CD4-positive, alpha-beta T cell treated with Interleukin-21 for 1 hour (primary cell): ENCODE data around the gene DMD.
"Not testable (repeated sequence)": the region's sequence is repeated elsewhere in the genome, so short reads cannot be mapped to it uniquely, and the experiment has no call there.

ENCODE experiments used
- DNase-seq: peaks from one replicate; pipeline ENCODE4 v3.0.0-alpha.2; 2020

Gene DMD

DNA sequence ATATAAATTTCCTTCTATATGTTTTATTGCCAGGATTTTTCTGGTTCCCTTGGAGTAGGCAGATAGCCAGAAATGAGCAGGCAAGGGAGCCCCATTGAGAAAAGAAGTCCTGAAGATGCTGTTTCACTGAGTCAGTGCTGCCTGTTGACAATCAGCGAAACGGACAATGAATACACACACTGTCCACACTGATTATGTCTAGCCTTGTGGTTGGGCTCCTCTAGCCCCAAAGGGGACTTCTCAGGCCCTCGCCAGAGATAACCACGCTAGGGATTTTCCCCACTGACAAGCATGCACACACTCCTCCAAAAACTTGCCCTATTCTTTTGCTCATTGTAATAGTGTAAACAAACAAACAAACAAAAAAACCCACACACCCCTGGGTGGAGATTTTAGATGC lies 369.3 kb downstream of the DMD start:
- no peak for DNase-seq

- DNase-seq, result no peak
These were observed 371.6 kb downstream of the DMD start for GRCh38 chrX:32839781-32840180.

DNA sequence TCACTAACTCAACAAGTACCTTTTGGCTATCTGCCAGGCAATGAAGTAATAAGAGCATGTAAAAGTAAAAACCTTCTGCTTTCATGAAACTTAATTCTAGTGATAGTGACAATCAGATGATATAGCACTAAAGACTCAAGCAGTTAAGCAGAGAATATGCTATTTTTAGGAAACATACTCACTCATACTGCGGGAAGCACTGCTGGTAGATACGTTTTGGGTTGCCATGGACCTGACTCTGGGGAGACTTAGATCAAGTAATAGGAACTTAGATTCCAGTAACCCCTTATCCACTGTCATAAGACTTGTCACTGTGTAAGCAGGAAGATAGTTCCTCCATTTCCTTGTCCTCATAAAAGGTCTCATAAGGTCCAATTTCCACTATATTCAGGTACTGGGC lies 386.3 kb downstream of the DMD start:
- no peak for DNase-seq

DNA sequence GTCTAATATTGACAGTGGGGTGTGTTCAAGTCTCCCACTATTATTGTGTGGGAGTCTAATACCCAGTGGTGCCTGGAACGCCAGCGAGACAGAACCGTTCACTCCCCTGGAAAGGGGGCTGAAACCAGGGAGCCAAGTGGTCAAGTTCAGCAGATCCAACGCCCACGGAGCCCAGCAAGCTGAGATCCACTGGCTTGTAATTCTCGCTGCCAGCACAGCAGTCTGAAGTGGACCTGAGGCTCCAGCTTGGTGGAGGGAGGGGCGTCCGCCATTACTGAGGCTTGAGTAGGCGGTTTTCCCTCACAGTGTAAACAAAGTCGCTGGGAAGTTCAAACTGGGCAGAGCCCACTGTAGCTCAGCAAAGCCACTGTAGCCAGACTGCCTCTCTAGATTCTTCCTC lies 407.3 kb downstream of the DMD start:
- no peak for DNase-seq

DNA sequence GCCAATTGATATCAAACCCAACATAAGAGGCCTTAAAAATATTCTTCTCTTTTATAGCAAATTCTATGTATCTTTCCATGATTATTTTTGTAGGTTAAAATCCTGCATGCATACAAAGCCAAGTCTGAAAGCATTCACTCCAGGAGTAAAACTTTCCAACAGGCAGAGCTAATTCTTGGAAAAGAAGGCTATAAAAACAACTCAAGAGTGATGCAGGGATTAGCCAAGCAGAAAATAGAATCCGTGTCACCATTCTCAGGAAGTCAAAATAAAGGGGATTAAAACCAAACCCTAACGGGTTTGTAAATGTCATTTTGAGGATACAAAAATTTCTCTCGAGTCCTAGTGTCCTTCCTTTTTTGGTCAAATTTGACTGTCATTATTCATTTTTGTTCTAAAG lies 412.4 kb downstream of the DMD start:
- no peak for DNase-seq

DNA sequence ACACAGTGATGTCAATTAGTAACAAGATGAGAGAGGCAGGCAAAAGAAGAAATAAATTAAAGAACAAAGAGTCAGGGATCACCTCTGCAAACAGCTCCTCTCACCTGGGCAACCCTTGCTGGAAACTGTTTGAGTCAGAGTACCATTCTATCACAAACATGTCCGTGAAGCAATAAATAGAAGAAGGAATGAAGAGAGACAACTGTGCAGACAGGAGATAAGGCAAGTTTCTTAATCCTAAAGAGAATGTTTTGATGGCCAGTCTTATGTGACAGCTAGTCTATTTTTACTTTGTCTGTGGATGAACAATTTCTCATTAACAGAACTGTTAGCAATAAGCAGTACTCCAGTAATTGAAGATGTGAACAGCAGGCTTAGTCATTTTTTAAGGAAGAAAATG lies 422.4 kb downstream of the DMD start:
- DNase-seq, result no peak

DNA sequence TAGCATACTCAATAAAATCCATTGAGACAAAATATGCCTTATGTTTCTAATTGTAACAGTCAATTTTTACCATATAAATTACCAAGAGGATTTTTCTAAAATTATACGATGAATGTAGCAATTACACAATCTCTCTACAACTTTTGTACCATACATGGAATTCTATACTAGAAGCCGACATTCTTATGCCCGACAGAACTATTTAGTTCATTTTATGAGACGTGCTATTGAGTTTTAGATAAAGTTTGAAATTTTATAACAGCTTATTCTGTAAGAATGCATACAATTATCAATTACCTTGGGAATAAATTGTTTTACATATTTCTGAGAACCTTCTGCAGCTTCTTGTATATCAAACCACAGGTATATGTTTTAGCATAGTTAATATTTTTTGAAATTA lies 431.2 kb downstream of the DMD start:
- DNase-seq, result no peak

- DNase-seq, result no peak
These were observed 432.4 kb downstream of the DMD start for GRCh38 chrX:32778965-32779364.

- DNase-seq, result no peak
These were observed 436.4 kb downstream of the DMD start for GRCh38 chrX:32774966-32775365.

DNA sequence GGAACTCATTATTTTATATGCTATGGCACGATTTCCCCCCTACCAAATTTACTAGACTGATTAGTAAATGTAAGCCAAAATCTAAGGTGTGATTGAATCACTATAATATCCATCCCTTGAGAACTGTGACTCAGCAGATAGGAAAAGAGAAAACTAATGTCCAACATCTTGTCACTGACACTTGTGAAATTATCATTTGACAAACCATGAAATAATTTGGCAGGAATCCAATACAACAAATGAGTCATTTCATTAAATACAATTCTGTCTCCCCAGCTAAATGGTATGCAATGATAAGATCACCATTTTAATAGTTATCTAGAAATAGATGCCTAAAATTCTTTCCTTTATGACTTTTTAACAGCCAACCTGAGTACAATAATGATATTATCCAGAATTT lies 462.3 kb downstream of the DMD start:
- DNase-seq, result no peak

GRCh38 chrX:32745323-32745722 lies 466.0 kb downstream of the DMD start:
- DNase-seq, result no peak

DNA sequence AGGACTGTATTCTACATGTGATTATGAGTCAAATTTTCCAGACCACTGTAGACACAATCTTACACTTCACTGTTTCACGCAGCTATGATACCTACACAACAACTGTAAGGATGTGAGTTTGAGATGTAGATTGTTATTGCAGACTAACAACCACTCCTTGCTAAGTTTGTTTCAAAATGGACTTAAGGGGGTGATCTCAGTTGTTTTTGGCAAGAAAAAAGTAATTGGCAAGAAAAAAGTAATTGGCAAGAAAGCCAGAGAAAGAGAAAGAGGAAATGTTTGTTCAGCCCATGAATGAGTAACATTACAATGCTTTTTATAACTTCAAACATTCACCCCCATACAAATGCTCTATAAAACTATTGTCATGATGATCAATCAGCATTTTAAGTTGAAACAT lies 466.4 kb downstream of the DMD start:
- no peak for DNase-seq

DNA sequence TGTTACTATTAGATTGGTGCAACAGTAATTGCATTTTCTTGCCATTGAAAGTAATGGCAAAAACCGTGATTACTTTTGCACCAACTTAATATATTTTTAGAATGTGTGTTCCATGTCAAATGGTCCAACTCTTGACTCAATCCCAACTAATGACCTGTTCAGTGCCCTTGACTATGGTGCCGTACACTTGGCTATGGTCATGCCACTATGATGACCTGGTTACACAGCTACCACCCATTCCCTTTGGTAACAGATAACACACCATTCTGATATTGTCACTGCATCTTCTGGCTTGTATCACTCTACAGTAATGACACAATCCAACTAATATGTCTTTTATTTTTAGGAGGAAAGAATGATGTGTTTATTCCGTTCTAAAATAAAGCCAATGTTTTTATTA lies 469.4 kb downstream of the DMD start:
- DNase-seq, result no peak

- no peak for DNase-seq
These were observed 502.8 kb downstream of the DMD start for GRCh38 chrX:32708542-32708941.

- not testable (repeated sequence) for DNase-seq
These were observed 506.0 kb downstream of the DMD start for GRCh38 chrX:32705385-32705784.

GRCh38 chrX:32687379-32687778 lies 524.0 kb downstream of the DMD start:
- no peak for DNase-seq

GRCh38 chrX:32678487-32678886 lies 532.9 kb downstream of the DMD start:
- no peak for DNase-seq

DNA sequence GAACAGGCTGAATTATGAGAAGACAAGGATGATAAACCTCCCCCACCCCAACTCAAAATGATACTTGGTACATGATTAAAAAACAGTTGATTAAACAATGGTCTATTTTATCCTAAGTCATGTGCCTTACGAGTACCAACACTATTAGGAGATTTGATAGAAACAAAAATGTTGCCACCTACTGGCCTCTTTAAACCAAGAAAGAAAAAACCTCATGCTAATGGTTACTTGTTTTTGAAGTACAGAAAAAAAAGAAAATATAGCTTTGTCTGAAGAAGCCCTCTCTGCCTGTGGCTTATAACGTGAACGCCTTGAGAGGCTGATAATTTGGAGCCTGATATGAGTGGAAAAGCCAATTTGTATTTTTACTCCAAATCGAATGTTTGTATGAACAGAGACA lies 538.2 kb downstream of the DMD start:
- DNase-seq, result no peak

DNA sequence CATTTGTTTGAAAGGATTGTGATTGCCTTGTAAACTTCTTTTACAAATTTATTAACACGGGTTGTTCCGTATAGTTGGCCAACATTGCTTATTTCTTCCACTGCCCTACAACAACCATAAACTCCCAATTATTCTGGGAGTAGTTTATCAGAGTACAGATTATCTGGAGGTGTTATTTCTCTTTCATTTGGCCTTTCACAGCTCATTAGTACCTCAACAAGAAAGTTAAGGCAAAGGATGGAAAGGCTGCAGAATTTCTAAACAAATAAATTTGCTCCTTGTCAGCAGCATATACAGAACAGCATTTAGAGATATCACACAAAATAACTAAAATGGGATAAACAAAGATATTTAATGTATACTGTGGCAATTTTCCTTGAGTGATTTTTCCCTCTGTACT lies 548.8 kb downstream of the DMD start:
- no peak for DNase-seq

DNA sequence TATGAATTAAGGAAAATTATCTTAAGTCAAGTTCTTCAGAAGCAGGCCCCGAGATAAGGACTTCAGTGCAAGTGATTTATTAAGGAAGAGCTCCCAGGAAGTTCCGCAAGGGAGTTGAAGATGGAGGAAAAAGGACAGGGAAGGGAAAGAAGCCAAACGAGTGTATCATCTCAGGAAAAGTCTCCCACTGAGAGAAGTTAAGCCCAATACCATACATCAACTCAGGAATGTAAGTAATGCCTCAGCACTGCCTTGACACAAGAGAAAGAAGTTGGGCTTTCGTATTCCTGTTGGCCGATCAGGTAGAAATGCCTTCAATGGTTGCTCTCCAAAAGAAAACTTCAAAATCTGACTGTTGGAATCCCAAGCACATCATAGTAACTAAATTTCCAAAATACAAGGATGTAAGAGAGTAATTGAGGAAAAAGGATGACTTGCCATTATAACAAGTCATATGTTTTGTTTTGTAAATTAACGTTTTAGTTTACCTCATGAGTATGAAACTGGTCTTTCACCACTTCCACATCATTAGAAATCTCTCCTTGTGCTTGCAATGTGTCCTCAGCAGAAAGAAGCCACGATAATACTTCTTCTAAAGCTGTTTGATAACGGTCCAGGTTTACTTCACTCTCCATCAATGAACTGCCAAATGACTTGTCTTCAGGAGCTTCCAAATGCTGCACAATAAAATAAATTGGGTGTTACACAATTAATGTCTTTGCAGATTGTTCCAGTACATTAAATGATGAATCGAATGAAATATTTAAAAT lies 566.7 kb downstream of the DMD start:
- DNase-seq, result no peak

DNA sequence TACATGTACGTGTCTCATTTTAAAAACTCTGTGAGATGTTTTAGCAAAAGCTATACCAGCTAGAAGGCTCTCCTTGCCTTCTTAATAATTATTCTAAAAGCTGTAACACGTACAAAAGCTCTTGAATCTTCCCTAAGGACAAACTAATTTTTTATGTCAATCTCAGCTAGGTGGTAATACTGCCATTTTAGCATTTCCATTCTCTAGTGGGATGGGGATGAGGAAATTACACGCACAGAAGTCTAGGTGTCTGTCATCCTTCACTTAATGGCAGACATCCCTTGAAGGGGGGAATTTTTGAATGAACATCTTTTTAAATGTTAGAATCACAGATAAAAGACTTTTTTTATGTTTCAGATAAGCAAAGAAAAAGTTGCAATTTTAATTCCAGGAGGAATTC lies 569.1 kb downstream of the DMD start:
- DNase-seq, result no peak

DNA sequence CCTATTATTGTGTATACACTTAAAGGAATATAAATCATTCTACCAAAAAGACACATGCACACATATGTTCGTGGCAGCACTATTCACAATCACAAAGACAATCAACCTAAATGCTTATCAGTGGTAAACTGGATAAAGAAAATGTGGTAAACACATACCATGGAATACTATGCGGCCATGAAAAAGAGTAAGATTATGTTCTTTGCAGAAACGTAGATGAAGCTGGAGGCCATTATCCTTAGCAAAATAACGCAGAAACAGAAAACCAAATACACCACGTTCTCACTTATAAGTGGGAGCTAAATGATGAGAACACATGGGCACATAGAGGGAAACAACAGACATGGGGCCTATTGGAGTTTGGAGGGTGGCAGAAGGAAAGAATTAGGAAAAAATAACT lies 593.2 kb downstream of the DMD start:
- DNase-seq, result no peak

DNA sequence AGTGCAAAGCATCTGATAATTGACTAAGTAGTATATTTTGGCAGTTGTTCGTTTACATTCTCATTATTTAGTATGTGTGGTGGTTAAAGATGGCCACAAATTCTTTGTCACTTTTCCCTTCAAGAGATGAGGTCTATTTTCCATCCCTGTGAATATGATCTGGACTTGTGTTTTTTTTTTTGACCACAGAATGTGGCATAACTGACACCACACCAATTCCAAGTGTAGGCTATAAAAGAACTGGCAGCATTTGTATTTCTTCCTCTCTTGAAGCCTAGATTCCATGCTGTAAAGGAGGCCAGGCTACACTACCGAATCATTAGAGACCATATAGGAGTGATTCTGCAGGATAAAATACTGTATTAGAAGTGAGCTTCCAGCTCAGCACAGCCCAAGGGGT lies 596.6 kb downstream of the DMD start:
- DNase-seq, result no peak

- no peak for DNase-seq
These were observed 612.2 kb downstream of the DMD start for GRCh38 chrX:32599156-32599555.

DNA sequence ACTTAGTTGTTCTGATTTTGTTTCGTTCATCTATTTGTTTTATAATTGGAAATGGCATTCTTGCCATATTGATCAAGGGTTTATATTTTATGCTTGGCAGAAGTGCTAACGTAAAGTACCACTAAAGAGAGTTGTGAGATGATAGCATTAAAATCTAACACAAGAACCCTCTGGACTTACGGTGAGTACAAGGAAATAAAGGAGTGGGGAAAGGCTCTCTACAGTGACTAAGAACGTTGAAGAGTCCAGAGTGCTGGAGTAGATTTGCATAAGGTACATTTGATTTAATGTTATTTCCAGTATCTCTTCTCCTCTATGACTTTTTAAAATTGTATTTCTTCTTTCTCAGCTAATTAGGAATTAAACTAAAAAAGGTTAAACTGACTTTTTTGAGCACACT lies 612.6 kb downstream of the DMD start:
- DNase-seq, result no peak

- DNase-seq, result no peak
These were observed 613.6 kb downstream of the DMD start for GRCh38 chrX:32597777-32598176.
